Stimulated activated CD8-positive, alpha-beta memory T cell treated with anti-CD3 and anti-CD28 coated beads, Interleukin-15, amount 100 ng/mL, for 48 hours (primary cell): ENCODE measurements around the gene WEE1.
"Not testable (repeated sequence)": the region's sequence is repeated elsewhere in the genome, so short reads cannot be mapped to it uniquely, and the experiment has no call there.

Experiments
- DNase-seq, 2 donors: peaks; one replicate each; pipeline ENCODE4 v3.0.0-alpha.2; 2020; ENCODE audit warnings: low read depth in 2 of 2

Gene WEE1

GRCh38 chr11:9622353-9622752, 48.9 kb downstream of the WEE1 start:
- DNase-seq = not testable (repeated sequence)

DNA sequence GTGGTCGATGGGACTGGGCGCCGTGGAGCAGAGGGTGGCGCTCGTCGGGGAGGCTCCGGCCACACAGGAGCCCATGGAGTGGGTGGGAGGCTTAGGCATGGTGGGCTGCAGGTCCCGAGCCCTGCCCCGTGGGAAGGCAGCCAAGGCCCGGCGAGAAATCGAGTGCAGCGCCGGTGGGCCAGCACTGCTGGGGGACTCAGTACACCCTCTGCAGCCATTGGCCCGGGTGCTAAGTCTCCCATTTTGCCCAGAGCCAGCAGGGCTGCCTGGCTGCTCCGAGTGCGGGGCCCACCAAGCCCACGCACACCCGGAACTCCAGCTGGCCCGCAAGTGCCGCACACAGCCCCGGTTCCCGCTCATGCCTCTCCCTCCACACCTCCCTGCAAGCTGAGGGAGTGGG, 49.6 kb downstream of the WEE1 start:
- DNase-seq = not testable (repeated sequence)

DNA sequence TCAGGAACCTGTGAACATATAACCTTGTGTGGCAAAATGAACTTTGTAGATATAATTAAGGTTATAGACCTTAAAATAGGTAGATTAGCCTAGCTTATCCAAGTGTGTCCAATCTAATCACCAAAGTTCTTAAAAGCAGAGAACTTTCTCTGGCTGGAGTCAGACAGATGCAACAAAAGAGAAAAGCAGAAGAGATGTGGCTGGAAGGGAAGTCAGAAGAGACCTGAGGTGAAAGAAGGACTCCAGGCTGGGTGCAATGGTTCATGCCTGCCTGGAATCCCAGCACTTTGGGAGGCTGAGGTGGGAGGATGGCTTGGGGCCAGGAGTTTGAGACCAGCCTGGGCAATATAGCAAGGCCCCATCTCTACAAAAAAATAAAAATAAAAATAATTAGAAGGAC, 51.0 kb downstream of the WEE1 start:
- DNase-seq = no peak

DNA sequence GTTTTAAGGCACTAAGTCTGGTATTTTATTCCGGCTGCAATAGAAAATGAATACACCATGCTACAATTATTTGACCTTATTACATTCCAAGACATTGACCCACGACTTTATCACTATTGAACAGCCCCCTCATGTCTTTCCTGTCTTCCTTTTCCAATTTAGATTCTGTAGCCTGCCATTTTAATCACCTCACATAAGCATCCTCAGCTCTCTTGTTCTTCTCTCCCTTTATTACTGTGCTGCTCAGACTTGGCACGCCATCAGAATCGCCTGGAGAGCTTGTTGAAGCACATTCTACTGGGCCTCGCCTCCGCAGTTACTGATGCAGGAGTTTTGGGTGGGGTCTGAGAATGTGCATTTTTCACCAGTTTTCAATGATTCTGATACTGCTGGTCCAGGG, 51.7 kb downstream of the WEE1 start:
- no peak for DNase-seq

- no peak for DNase-seq
These were observed 52.3 kb downstream of the WEE1 start for GRCh38 chr11:9625728-9626127.

GRCh38 chr11:9626496-9627394, 53.3 kb downstream of the WEE1 start:
- no peak for DNase-seq

DNA sequence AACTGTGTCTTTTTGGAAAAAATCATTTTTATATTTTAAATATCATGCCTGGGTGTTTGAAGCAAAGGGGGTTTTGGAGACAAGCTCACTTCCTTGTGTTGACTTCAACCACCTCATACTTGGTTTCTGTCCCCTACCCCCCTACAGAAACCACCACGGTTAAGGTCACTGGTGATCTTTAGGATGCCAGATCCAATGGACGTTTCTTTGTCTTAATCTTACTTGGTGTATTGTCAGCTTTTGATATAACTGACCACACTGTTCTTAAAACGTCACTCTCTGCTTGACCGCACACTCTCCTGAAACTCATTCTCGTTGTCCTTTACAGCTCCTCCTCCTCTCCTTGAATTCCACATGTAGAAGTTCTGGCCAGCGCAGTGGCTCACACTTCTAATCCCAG, 55.6 kb downstream of the WEE1 start:
- DNase-seq = no peak

DNA sequence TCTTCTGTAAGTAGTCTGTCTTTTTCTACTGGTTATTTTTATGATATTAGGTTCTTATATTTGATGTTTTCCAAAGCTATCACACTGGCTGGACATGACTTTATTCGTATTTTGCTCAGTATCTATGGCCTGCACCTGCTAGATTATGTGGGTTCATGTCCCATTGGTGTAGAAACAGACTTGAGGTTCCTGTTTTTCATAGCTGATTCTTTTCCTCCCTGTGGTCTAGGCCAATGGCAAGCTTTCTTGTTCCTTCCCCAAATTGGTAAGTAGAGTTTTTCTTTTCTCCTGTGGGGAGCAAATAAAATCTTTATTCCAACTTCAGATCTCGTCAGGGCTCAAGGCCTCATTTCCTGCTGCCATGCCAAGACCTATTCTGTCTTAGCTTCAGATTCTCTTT, 60.2 kb downstream of the WEE1 start:
- no peak for DNase-seq

GRCh38 chr11:9636691-9637090, 63.2 kb downstream of the WEE1 start:
- no peak for DNase-seq

DNA sequence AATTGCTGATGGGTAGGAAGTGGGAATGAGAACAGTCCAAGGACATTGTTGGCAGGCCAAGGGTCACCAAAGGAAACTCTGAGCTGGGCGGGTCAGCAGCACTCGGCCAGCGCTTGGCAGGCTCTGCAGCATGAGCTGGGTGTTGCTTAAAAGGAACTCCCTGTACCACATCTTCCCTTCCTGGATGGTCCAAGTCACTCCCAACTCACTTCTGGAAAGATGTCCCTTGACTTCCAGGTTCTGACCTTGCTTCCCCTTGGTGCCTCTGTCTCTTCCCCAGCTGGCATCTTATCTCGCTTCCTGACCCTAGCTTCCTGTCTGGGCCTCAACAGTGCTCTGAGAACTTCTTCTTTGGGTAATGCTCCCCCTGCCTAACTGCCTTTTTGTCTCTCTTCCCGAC, 65.6 kb downstream of the WEE1 start:
- DNase-seq = no peak
